WTC11 (cell line): ENCODE results near the gene SP3. TPM values are rescaled to one million over a fixed set of nuclear protein-coding genes. Genes with fewer than 3 reads are reported as not detected.

ENCODE experiments used
- ATAC-seq: fragments of 200-7000 bp; cut with Tn5 transposase; 2 replicates; pipeline ENCODE4 v1.10.0; 2021; ENCODE audit warnings: mild to moderate bottlenecking, moderate library complexity
- CTCF ChIA-PET: fragments of 300-600 bp; sonication (Branson Sonifier 250); formaldehyde crosslinking; loops from one replicate; lab custom pipeline; 2021; ENCODE audit warnings: antibody characterized with exemption; lab: Charles Lee
- POLR2A ChIA-PET: fragments of 350-600 bp; sonication (Branson Sonifier 250); formaldehyde crosslinking; loops from one replicate; lab custom pipeline; 2021; ENCODE audit warnings: antibody characterized with exemption; lab: Charles Lee
- DNase-seq: peaks from one replicate; pipeline ENCODE4 v3.0.0; 2021; ENCODE audit warnings: low spot score
- H3K27ac Mint-ChIP-seq: 2 replicates; pipeline ENCODE4 v1.8.0; 2021; ENCODE audit warnings: mixed read lengths
- H3K27me3 Mint-ChIP-seq: 2 replicates; pipeline ENCODE4 v1.8.0; 2021; ENCODE audit warnings: low read depth, mild to moderate bottlenecking, moderate library complexity, mixed read lengths
- H3K36me3 Mint-ChIP-seq: 2 replicates; pipeline ENCODE4 v1.8.0; 2021; ENCODE audit warnings: mixed read lengths
- H3K4me1 Mint-ChIP-seq: 2 replicates; pipeline ENCODE4 v1.8.0; 2022; ENCODE audit warnings: mixed read lengths
- H3K4me3 Mint-ChIP-seq: 2 replicates; pipeline ENCODE4 v1.8.0; 2021; ENCODE audit warnings: mild to moderate bottlenecking, moderate library complexity, mixed read lengths
- H3K9me3 Mint-ChIP-seq: 2 replicates; pipeline ENCODE4 v1.8.0; 2021; ENCODE audit warnings: mixed read lengths
- ATF1 ChIP-seq: sonication (generic); formaldehyde crosslinking; IDR thresholded peaks from 2 replicates; pipeline ENCODE4 v1.8.1; 2023; ENCODE audit warnings: mild to moderate bottlenecking, moderate library complexity, missing genetic modification reagents
- CBFB ChIP-seq: sonication (generic); formaldehyde crosslinking; IDR thresholded peaks from 2 replicates; pipeline ENCODE4 v1.8.1; 2022; ENCODE audit warnings: mild to moderate bottlenecking, low read depth, missing genetic modification reagents
- ELF4 ChIP-seq: sonication (generic); formaldehyde crosslinking; IDR thresholded peaks from 2 replicates; pipeline ENCODE4 v1.8.1; 2022; ENCODE audit warnings: low read depth, mild to moderate bottlenecking, moderate library complexity, missing genetic modification reagents
- GTF2I ChIP-seq: fragments of 250-450 bp; sonication (Bioruptor Pico); conservative IDR thresholded peaks from 2 replicates; pipeline ENCODE4 v1.4.0; 2021; ENCODE audit warnings: mild to moderate bottlenecking
- JAZF1 ChIP-seq: fragments of 250-450 bp; sonication (Bioruptor Pico); IDR thresholded peaks from 2 replicates; pipeline ENCODE4 v1.9.0; 2021; ENCODE audit warnings: moderate library complexity, mild to moderate bottlenecking, inconsistent platforms
- KAT7 ChIP-seq: sonication (generic); formaldehyde crosslinking; IDR thresholded peaks from 2 replicates; pipeline ENCODE4 v1.8.1; 2023; ENCODE audit warnings: missing genetic modification reagents, mild to moderate bottlenecking, borderline replicate concordance
- MXD4 ChIP-seq: fragments of 250-450 bp; sonication (Bioruptor Pico); IDR thresholded peaks from 2 replicates; pipeline ENCODE4 v1.8.0; 2021; ENCODE audit warnings: mild to moderate bottlenecking, moderate library complexity, borderline replicate concordance
- NFYB ChIP-seq: sonication (generic); formaldehyde crosslinking; conservative IDR thresholded peaks from 2 replicates; pipeline ENCODE4 v1.8.0; 2022; ENCODE audit warnings: low read depth, missing genetic modification reagents
- RORB ChIP-seq: fragments of 250-450 bp; sonication (Bioruptor Pico); IDR thresholded peaks from 2 replicates; pipeline ENCODE4 v1.9.0; 2021; ENCODE audit warnings: mild to moderate bottlenecking
- SMAD3 ChIP-seq: sonication (generic); formaldehyde crosslinking; IDR thresholded peaks from 2 replicates; pipeline ENCODE4 v1.8.0; 2022; ENCODE audit warnings: missing genetic modification reagents, mild to moderate bottlenecking, borderline replicate concordance
- SMAD4 ChIP-seq: sonication (generic); formaldehyde crosslinking; IDR thresholded peaks from 2 replicates; pipeline ENCODE4 v1.8.0; 2022; ENCODE audit warnings: mild to moderate bottlenecking, missing genetic modification reagents
- TP53 ChIP-seq: sonication (generic); formaldehyde crosslinking; IDR thresholded peaks from 2 replicates; pipeline ENCODE4 v1.8.1; 2023; ENCODE audit warnings: mild to moderate bottlenecking, missing genetic modification reagents
- ZNF219 ChIP-seq: sonication (generic); formaldehyde crosslinking; IDR thresholded peaks from 2 replicates; pipeline ENCODE4 v1.8.0; 2023; ENCODE audit warnings: missing genetic modification reagents, mild to moderate bottlenecking, borderline replicate concordance
- ZNF263 ChIP-seq: sonication (generic); formaldehyde crosslinking; IDR thresholded peaks from 2 replicates; pipeline ENCODE4 v1.8.1; 2022; ENCODE audit warnings: low read depth, mild to moderate bottlenecking, moderate library complexity, missing genetic modification reagents
- ZNF423 ChIP-seq: fragments of 250-450 bp; sonication (Bioruptor Pico); IDR thresholded peaks from 2 replicates; pipeline ENCODE4 v2.1.2; 2022; ENCODE audit warnings: mild to moderate bottlenecking, moderate library complexity
- total RNA-seq: library from RNA; stranded (reverse); gene quantifications from 3 replicates; pipeline ENCODE4 v1.2.3, GENCODE V29; 2021
- TF ChIP-seq, protein P1 (sequence below): fragments of 200-600 bp; IDR thresholded peaks from 2 replicates; pipeline ENCODE4 v1.8.0; 2022; ENCODE audit warnings: antibody characterized with exemption
- TF ChIP-seq, protein P2 (sequence below): sonication (generic); formaldehyde crosslinking; IDR thresholded peaks from 2 replicates; pipeline ENCODE4 v1.8.1; 2022; ENCODE audit warnings: low read depth, missing genetic modification reagents, borderline replicate concordance
- TF ChIP-seq, protein P3 (sequence below): sonication (generic); formaldehyde crosslinking; IDR thresholded peaks from 2 replicates; pipeline ENCODE4 v1.8.1; 2023; ENCODE audit warnings: mild to moderate bottlenecking, missing genetic modification reagents
- TF ChIP-seq, protein P4 (sequence below): fragments of 250-450 bp; sonication (Bioruptor Pico); IDR thresholded peaks from 2 replicates; pipeline ENCODE4 v1.8.0; 2021; ENCODE audit warnings: mild to moderate bottlenecking
- TF ChIP-seq, protein P5 (sequence below): fragments of 250-450 bp; sonication (Bioruptor Pico); IDR thresholded peaks from 2 replicates; pipeline ENCODE4 v1.9.0; 2021; ENCODE audit warnings: mild to moderate bottlenecking
- TF ChIP-seq, protein P6 (sequence below): sonication (generic); formaldehyde crosslinking; IDR thresholded peaks from 2 replicates; pipeline ENCODE4 v1.8.0; 2023; ENCODE audit warnings: mild to moderate bottlenecking, missing genetic modification reagents
- TF ChIP-seq, protein P7 (sequence below): sonication (generic); formaldehyde crosslinking; IDR thresholded peaks from 2 replicates; pipeline ENCODE4 v1.8.0; 2022; ENCODE audit warnings: mild to moderate bottlenecking, missing genetic modification reagents

The SP3 gene
- total RNA-seq, 1 experiment from 2014 or later: 88.5 TPM

DNA sequence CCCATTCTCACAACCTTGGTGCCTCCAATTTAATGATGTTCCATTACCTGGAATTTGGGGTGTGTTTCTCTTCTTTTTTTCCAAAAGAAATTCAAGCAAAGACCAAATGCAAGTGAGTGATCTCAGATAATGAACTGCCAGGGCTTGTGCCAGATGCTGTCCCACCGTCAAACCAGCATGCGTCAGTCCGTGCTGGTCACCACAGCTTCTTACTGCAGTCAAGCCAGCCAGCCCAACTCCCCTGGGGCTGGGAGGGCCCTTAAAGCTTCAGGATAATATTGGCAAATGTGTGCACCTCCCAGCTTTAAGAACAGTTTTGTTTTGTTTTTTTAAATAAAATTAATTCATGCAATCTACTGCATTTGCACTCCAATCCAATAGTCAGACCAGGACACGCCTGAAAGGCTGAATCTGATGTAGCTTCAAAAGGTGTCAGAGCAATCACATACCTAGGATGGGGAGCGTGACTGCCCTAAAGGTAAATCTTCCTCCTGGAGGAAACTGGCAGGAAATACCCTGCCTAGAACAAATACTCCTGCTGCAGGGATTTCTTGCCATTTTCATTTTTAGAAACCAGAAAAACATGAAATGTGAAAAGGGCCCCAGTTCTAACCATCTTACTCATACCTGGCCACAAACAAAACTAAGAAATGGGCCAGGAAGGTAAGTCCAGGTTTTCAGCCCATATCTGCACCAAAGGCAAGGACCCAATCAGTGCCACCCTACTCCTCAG is 26.8 kb upstream of the SP3 start:
- Mint-ChIP-seq H3K9me3 (no peaks in the 10 kb centered on the region), H3K4me1 (peaks cover 7% of the 10 kb centered on the region; the same call in 1 of the 2 replicates), H3K4me3 (no peak overlapping the region), H3K27me3 (no peaks in the 10 kb centered on the region), H3K36me3 (no peaks in the 10 kb centered on the region), H3K27ac (no peak overlapping the region; the same call in 1 of the 2 replicates)
- no peak for ATAC-seq
- TF ChIP-seq, protein P1, sequence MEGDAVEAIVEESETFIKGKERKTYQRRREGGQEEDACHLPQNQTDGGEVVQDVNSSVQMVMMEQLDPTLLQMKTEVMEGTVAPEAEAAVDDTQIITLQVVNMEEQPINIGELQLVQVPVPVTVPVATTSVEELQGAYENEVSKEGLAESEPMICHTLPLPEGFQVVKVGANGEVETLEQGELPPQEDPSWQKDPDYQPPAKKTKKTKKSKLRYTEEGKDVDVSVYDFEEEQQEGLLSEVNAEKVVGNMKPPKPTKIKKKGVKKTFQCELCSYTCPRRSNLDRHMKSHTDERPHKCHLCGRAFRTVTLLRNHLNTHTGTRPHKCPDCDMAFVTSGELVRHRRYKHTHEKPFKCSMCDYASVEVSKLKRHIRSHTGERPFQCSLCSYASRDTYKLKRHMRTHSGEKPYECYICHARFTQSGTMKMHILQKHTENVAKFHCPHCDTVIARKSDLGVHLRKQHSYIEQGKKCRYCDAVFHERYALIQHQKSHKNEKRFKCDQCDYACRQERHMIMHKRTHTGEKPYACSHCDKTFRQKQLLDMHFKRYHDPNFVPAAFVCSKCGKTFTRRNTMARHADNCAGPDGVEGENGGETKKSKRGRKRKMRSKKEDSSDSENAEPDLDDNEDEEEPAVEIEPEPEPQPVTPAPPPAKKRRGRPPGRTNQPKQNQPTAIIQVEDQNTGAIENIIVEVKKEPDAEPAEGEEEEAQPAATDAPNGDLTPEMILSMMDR: no peak
- TF ChIP-seq, protein P2, sequence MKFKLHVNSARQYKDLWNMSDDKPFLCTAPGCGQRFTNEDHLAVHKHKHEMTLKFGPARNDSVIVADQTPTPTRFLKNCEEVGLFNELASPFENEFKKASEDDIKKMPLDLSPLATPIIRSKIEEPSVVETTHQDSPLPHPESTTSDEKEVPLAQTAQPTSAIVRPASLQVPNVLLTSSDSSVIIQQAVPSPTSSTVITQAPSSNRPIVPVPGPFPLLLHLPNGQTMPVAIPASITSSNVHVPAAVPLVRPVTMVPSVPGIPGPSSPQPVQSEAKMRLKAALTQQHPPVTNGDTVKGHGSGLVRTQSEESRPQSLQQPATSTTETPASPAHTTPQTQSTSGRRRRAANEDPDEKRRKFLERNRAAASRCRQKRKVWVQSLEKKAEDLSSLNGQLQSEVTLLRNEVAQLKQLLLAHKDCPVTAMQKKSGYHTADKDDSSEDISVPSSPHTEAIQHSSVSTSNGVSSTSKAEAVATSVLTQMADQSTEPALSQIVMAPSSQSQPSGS (CRISPR knock-in tag): no peak
- TF ChIP-seq GTF2I (CRISPR knock-in tag): no peak
- no peak for TF ChIP-seq TP53 (CRISPR knock-in tag)
- TF ChIP-seq ZNF423 (CRISPR knock-in tag): no peak
- no peak for TF ChIP-seq CBFB (CRISPR knock-in tag)
- TF ChIP-seq ATF1 (CRISPR knock-in tag): no peak
- TF ChIP-seq KAT7: no peak
- no peak for TF ChIP-seq SMAD4 (CRISPR knock-in tag)
- no peak for TF ChIP-seq MXD4 (CRISPR knock-in tag)
- no peak for TF ChIP-seq RORB
- TF ChIP-seq ZNF219 (CRISPR knock-in tag): no peak
- TF ChIP-seq JAZF1 (CRISPR knock-in tag): no peak
- TF ChIP-seq, protein P3, sequence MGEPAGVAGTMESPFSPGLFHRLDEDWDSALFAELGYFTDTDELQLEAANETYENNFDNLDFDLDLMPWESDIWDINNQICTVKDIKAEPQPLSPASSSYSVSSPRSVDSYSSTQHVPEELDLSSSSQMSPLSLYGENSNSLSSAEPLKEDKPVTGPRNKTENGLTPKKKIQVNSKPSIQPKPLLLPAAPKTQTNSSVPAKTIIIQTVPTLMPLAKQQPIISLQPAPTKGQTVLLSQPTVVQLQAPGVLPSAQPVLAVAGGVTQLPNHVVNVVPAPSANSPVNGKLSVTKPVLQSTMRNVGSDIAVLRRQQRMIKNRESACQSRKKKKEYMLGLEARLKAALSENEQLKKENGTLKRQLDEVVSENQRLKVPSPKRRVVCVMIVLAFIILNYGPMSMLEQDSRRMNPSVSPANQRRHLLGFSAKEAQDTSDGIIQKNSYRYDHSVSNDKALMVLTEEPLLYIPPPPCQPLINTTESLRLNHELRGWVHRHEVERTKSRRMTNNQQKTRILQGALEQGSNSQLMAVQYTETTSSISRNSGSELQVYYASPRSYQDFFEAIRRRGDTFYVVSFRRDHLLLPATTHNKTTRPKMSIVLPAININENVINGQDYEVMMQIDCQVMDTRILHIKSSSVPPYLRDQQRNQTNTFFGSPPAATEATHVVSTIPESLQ (CRISPR knock-in tag): no peak
- CTCF ChIA-PET: interaction anchor here (0.7 kb wide), 1 partner anchor 1872 kb away, joined by 4 read pairs; no protein-coding TSS in a partner anchor
- POLR2A ChIA-PET: no interaction called here
- DNase-seq: no peak

DNA sequence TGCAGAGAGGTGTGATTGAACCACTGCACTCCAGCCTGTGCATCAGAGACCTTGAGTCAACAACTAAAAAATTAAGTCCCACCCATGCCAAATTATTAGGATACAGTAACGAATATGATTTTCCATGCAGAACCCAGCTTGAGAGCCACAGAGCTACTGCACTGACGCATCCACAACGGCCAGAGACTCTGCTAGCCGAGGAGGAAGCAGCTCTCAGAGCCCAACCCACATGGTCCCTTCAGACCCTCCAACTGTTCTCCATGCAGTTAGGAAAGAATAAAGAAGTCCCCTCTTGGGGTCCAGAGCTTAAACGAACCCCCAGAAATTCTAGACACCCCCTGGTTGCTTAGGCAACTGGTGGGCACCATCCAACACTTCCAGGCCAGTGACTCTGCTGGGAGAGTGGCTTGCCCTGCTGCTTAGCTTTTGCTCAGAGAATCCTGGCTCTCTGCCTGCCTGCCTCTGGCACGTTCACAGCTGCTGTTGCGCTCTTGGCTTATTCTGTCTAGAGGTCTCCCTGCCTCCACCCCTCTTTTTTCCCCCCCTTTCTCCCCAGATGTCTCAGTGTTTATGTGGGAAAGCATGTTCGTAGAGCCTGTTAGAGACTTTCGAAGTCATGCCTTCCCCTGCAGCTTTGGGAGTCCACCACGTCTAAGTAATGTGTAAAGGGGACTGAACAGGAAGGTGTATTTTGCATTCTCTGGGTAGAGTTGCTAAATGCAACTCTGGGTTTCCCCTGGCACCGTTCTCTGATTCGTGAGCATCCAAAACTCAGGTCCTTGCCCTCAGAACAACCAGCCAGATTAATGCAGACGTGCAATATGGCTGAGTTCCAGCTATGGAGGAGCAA is 26.0 kb upstream of the SP3 start:
- ATAC-seq (no peak), DNase-seq (no peak)
- CTCF ChIA-PET: interaction anchor here (0.6 kb wide), 1 partner anchor 8 kb away, joined by 3 read pairs; no protein-coding TSS in a partner anchor
- H3K4me3 Mint-ChIP-seq: no peak overlapping the region
- POLR2A ChIA-PET: no interaction called here
- no peaks in the 10 kb centered on the region for H3K36me3 Mint-ChIP-seq
- H3K4me1 Mint-ChIP-seq: peaks cover 7% of the 10 kb centered on the region; the same call in 1 of the 2 replicates
- no peaks in the 10 kb centered on the region for H3K27me3 Mint-ChIP-seq
- no peaks in the 10 kb centered on the region for H3K9me3 Mint-ChIP-seq
- H3K27ac Mint-ChIP-seq: no peak overlapping the region
- TF ChIP-seq, protein P4, sequence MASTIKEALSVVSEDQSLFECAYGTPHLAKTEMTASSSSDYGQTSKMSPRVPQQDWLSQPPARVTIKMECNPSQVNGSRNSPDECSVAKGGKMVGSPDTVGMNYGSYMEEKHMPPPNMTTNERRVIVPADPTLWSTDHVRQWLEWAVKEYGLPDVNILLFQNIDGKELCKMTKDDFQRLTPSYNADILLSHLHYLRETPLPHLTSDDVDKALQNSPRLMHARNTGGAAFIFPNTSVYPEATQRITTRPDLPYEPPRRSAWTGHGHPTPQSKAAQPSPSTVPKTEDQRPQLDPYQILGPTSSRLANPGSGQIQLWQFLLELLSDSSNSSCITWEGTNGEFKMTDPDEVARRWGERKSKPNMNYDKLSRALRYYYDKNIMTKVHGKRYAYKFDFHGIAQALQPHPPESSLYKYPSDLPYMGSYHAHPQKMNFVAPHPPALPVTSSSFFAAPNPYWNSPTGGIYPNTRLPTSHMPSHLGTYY (CRISPR knock-in tag): no peak
- TF ChIP-seq SMAD4 (CRISPR knock-in tag) (no peak), SMAD3 (CRISPR knock-in tag) (no peak), NFYB (no peak), ZNF263 (no peak), ELF4 (no peak)
- TF ChIP-seq, protein P5, sequence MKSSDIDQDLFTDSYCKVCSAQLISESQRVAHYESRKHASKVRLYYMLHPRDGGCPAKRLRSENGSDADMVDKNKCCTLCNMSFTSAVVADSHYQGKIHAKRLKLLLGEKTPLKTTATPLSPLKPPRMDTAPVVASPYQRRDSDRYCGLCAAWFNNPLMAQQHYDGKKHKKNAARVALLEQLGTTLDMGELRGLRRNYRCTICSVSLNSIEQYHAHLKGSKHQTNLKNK: no peak
- TF ChIP-seq, protein P6, sequence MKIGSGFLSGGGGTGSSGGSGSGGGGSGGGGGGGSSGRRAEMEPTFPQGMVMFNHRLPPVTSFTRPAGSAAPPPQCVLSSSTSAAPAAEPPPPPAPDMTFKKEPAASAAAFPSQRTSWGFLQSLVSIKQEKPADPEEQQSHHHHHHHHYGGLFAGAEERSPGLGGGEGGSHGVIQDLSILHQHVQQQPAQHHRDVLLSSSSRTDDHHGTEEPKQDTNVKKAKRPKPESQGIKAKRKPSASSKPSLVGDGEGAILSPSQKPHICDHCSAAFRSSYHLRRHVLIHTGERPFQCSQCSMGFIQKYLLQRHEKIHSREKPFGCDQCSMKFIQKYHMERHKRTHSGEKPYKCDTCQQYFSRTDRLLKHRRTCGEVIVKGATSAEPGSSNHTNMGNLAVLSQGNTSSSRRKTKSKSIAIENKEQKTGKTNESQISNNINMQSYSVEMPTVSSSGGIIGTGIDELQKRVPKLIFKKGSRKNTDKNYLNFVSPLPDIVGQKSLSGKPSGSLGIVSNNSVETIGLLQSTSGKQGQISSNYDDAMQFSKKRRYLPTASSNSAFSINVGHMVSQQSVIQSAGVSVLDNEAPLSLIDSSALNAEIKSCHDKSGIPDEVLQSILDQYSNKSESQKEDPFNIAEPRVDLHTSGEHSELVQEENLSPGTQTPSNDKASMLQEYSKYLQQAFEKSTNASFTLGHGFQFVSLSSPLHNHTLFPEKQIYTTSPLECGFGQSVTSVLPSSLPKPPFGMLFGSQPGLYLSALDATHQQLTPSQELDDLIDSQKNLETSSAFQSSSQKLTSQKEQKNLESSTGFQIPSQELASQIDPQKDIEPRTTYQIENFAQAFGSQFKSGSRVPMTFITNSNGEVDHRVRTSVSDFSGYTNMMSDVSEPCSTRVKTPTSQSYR (CRISPR knock-in tag): no peak
- TF ChIP-seq, protein P7, sequence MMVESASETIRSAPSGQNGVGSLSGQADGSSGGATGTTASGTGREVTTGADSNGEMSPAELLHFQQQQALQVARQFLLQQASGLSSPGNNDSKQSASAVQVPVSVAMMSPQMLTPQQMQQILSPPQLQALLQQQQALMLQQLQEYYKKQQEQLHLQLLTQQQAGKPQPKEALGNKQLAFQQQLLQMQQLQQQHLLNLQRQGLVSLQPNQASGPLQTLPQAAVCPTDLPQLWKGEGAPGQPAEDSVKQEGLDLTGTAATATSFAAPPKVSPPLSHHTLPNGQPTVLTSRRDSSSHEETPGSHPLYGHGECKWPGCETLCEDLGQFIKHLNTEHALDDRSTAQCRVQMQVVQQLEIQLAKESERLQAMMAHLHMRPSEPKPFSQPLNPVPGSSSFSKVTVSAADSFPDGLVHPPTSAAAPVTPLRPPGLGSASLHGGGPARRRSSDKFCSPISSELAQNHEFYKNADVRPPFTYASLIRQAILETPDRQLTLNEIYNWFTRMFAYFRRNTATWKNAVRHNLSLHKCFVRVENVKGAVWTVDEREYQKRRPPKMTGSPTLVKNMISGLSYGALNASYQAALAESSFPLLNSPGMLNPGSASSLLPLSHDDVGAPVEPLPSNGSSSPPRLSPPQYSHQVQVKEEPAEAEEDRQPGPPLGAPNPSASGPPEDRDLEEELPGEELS (CRISPR knock-in tag): no peak
